NCI-H146 treated with DMSO at 0.1 percent for 48 hours (cell line): Measurements from ENCODE around the gene PRR16.

Source experiments
- DNase-seq: peaks from one replicate; lab custom pipeline; 2025; ENCODE audit not compliant: unreplicated experiment; lab: John Stamatoyannopoulos, UW

PRR16 gene

DNA sequence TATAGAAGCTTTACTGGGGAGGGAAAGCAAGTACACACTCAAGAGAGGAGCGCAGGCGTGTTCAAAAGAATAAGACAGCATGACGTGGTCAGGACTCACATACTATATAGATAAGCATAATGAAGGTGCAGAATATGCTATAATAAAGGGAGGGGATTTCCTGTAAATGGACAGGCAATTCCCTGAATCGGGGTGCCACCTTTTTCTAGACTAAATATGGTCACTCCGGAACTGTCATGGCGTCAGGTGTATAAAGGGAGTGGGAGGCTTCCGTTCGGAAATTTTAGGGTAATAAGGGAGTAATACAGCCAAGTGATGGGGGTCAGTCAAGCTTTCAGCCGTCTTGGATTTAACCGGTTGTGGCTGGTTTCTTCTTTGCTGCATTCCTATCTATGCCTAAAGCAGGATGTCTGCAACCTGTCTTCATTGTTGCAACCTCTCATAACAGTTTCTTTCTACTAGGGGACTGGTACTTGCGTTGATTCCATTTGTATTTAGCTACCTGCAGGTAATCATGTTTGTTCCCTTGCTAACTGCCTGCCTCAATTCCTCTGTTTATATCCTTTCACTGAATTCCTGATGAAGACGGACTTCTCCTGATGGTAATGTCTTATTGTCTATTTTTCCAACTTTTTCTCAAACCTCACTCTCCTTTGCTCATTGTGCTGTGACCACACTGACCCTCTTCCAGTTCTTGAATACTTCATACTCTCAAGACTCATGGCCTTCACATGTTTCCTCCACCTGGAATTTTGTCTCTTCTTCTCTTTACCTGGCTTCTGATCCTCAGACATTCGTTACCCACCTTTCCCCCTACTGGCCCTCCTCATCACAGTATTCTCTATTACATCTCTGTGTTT is 48.9 kb downstream of the PRR16 start:
- no peak for DNase-seq

GRCh38 chr5:120516805-120517204 is 52.7 kb downstream of the PRR16 start:
- DNase-seq = no peak

DNA sequence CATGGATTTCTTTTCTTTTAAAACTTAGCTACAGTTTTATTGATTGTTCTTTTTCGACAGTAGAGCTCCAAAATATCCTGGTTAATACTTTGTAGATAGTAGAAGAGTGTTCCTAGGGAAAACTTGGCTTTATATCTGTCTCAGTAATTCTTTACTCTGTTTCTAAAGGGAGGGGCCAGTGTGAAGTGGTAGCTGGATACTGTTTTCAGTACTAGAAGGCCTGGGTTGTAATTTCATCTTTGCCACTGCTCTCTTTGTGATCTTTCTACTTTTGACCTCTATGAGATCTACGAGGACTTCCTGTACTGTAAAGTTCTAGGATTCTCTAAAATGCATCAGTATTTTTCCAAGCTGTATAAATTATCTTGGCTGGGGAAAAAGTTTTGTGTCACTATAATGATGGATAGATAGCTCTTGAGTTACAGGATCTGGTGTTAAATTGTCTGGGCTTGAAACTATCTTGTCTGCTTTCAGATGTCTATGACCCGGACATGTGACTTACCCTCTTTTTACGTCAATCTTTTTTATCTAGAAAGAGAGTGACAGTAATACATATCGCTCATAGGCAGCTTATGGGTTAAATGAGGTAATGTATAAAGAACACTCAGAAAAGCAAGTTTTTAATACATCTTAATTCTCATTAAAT is 53.6 kb downstream of the PRR16 start:
- no peak for DNase-seq

DNA sequence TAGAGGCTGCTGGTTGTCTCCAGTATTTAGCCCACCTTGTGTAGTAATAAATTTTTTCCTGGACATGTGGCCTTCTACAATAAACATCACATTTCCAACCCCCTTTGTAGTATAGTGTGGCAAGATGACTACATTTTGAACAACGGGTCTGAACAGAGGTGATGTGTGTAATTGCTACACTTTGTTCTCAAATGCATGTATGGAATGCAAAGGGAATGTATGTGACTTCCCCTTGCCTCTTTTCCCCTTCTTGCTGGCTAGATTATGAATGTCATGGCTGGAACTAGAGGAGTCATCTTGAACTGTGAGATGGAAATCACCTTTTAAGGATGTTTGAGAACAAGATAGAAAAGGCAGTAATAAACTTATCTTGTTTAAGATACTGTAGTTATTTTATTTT is 54.5 kb downstream of the PRR16 start:
- DNase-seq = no peak

- DNase-seq = no peak
These were observed 63.2 kb downstream of the PRR16 start for GRCh38 chr5:120527251-120527650.

- DNase-seq = no peak
These were observed 64.5 kb downstream of the PRR16 start for GRCh38 chr5:120528609-120529008.

GRCh38 chr5:120529386-120529785 is 65.3 kb downstream of the PRR16 start:
- no peak for DNase-seq

DNA sequence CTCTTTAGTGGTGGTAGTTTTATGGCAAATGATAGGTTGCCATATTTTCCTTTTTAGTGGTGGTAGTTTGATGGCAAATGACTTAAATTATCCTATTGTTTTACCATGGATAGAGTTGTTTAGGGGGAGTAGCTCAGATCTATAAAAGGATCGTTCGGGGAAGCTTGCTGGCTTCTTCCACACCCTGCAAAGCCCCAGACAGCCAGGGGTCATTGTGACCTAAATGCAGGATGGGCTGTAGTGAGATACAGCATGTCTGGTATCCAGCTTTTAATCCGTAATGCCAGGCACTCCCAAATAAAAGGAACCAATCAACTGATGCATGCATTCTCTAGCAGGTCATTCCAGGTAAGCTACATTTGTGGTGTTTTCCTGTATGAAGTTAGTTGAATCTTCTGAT is 67.1 kb downstream of the PRR16 start:
- DNase-seq = no peak

DNA sequence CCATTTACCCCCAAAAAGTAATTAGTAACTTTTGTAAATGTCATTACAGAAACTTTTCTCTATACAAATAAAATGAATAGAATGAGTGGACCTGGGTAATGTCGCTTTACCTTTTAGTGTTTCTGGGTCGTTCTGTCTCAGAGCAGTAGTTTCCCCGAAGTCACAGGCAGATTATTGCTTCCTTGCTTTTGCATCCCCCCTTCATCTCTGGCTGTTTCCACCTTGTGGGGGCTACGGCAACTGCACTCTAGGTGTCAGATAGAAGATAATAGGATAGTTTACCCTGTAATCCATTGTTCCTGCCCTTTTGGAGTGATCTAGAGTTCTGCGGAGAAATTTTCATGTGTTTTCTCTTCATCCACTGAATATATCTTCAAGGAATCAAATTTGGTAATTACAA is 68.7 kb downstream of the PRR16 start:
- no peak for DNase-seq

DNA sequence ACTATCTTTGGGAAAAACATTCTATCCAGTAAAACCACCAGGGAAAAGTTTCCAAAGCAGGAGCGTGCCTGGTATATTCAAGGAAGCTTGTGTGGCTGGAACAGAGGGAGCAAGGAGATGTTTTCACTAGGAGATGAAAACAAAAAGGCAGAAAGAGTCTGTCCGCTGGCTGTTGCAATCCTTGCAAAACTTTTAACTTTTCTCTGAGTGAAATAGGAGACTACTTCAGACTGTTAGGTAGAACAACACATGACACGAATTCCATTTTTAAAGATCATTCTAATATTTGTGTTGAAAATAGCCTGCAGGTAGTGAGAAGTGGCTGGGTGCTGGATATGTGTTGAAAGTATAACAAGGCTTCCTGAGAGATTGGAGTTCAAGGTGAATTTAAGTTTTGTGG is 69.5 kb downstream of the PRR16 start:
- DNase-seq = no peak

DNA sequence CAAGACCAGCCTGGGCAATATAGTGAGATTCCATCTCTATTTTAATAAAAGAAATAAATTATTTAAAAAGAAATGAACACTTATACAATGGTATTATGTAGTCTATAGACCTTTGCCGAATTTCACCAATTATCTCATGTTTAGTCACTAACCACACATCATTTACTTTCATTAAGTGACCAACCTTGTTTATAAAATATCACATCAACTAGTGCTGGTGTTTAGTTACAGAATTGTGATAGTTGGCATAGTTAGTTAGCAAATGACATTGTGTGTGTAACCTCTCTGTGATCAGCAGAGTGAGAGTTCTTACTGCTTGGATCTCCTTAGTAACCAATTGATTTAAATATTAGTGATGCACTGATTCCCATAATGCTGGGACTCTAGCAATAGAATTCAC is 71.8 kb downstream of the PRR16 start:
- no peak for DNase-seq

GRCh38 chr5:120538149-120538548 is 74.0 kb downstream of the PRR16 start:
- DNase-seq = no peak

GRCh38 chr5:120538644-120539043 is 74.5 kb downstream of the PRR16 start:
- no peak for DNase-seq

- DNase-seq = no peak
These were observed 75.4 kb downstream of the PRR16 start for GRCh38 chr5:120539471-120539870.

DNA sequence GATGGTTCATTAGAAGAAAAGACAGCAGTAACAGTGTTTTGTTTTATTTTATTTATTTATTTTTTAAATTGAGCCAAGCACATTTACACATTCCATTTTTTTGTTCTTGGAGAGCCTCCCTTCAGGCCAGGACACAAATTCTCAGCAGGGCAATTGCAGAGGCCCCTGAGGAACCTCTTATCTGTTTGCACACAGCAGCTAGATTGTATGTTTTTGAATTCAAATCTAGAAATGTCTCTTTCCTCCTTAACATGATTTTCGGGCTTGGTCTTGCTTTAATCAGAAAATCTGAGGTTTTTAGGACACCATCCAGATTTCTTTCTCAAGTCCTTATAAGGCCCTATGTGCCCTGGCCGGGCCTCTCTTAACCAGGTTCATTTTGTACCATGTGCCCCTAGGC is 76.0 kb downstream of the PRR16 start:
- DNase-seq = no peak

GRCh38 chr5:120544043-120544442 is 79.9 kb downstream of the PRR16 start:
- DNase-seq = no peak

DNA sequence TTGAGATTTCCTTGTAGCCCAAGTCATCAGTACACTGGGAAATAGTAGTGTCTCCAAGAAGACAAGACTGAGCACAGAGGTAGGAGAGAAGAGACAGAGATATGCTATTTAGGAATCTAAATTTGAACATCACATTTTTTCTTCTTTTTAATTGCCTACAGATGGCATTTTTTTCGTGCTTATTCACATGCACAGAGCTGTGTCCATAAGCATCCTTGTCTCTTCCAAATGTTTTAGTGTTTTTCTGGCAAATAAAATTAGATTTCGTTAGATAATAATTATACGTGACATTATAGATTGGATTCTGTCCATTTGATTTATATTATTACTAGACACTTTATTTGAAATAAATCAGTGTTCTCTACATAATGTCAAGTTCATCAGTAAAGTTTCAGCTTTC is 80.9 kb downstream of the PRR16 start:
- DNase-seq = no peak

GRCh38 chr5:120545951-120546350 is 81.9 kb downstream of the PRR16 start:
- no peak for DNase-seq

DNA sequence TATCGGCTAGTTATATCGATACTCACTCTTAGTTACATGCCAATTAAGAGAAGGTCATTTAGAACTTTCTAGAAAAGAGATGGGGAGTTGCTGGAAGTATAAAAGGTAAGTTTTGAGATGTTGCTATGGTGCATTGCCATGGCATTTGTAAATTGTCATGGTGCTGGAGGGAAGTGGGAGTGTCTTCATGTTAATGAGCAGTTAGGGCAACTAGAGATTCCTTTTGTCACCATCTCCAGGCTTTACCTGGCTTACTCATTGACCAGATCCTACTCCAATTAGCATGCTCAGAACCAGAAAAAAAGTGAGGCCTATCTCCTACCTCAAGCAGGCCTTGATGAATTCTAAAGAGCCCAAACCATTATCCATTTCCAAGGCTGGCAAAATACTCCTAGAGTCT is 82.8 kb downstream of the PRR16 start:
- no peak for DNase-seq

- no peak for DNase-seq
These were observed 86.3 kb downstream of the PRR16 start for GRCh38 chr5:120550358-120550757.

- no peak for DNase-seq
These were observed 88.5 kb downstream of the PRR16 start for GRCh38 chr5:120552638-120553037.

DNA sequence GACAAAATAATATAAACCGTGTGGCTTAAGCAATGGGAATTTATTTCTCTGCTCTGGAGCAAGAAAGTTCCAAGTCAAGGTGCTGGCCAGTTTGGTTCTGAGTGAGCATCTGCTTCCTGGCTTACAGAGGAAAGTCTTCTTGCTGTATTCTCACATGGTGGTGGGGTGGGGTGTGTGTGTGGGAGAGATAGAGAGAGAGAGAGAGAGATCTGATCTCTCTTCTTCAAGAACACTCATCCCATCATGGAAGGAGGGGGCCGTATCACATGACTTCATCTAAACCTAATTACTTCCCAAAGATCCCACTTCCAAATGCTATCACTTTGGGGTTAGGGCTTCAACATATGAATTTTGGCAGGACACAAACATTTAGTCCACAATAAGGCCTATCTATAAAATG is 91.2 kb downstream of the PRR16 start:
- DNase-seq = no peak

- no peak for DNase-seq
These were observed 99.9 kb downstream of the PRR16 start for GRCh38 chr5:120564013-120564412.
